HG03095 (cell line): ENCODE results near the gene RNF207.

ENCODE experiments used
- ATAC-seq: cut with Tn5 transposase; IDR thresholded peaks from one replicate; pipeline ENCODE4 v1.9.1; 2021; ENCODE audit warnings: moderate library complexity; ENCODE audit not compliant: unreplicated experiment

RNF207 gene

GRCh38 chr1:6224718-6225117 lies 18.8 kb downstream of the RNF207 start:
- ATAC-seq = no peak

- ATAC-seq = no peak
Measured at GRCh38 chr1:6225651-6226050, 19.7 kb downstream of the RNF207 start.

- no peak for ATAC-seq
Measured at GRCh38 chr1:6233376-6233775, 27.5 kb downstream of the RNF207 start.

GRCh38 chr1:6234502-6235295 lies 28.8 kb downstream of the RNF207 start:
- no peak for ATAC-seq

- ATAC-seq = peak; percentile 24
Measured at GRCh38 chr1:6235296-6235677, 29.4 kb downstream of the RNF207 start.

- no peak for ATAC-seq
Measured at GRCh38 chr1:6237093-6237492, 31.2 kb downstream of the RNF207 start.

- no peak for ATAC-seq
Measured at GRCh38 chr1:6239213-6239752, 33.4 kb downstream of the RNF207 start.

GRCh38 chr1:6239950-6240768 lies 34.2 kb downstream of the RNF207 start:
- no peak for ATAC-seq

GRCh38 chr1:6241107-6241886 lies 35.4 kb downstream of the RNF207 start:
- ATAC-seq = no peak

- no peak for ATAC-seq
Measured at GRCh38 chr1:6241887-6242740, 36.2 kb downstream of the RNF207 start.

GRCh38 chr1:6243053-6243834 lies 37.3 kb downstream of the RNF207 start:
- no peak for ATAC-seq

- no peak for ATAC-seq
Measured at GRCh38 chr1:6243993-6244392, 38.1 kb downstream of the RNF207 start, which contains the start of gene HES3. HES3 (plus strand) TSS chr1:6244179; CDS start chr1:6244366, 187 bp downstream.

- no peak for ATAC-seq
Measured at GRCh38 chr1:6244401-6245049, 38.6 kb downstream of the RNF207 start.

GRCh38 chr1:6245086-6245868 lies 39.4 kb downstream of the RNF207 start:
- no peak for ATAC-seq

- no peak for ATAC-seq
Measured at GRCh38 chr1:6245869-6246496, 40.1 kb downstream of the RNF207 start.

- ATAC-seq = no peak
Measured at GRCh38 chr1:6246497-6247467, 40.9 kb downstream of the RNF207 start.
